Stimulated activated CD4-positive, alpha-beta T cell treated with anti-CD3 and anti-CD28 coated beads, Interleukin-12 subunit alpha, Interleukin-12 subunit beta, amount 100 ng/mL, for 24 hours (primary cell): Measurements from ENCODE around the gene GPR50.

Experiments
- DNase-seq, 2 experiments: peaks; one replicate each; pipeline ENCODE4 v3.0.0-alpha.2; 2020; ENCODE audit warnings: low read depth in 2 of 2

GPR50 gene

GRCh38 chrX:151176231-151176750 lies at the start of gene GPR50:
Gene GPR50, plus strand, starts transcription at chrX:151176584. Its CDS starts 138 bp downstream, at chrX:151176722.
- no peak for DNase-seq

- no peak for DNase-seq
Observed at GRCh38 chrX:151132531-151132930, 43.9 kb upstream of the GPR50 start.

GRCh38 chrX:151151665-151152267 lies 24.6 kb upstream of the GPR50 start:
- no peak for DNase-seq

GRCh38 chrX:151153086-151153485 lies 23.3 kb upstream of the GPR50 start:
- no peak for DNase-seq

- no peak for DNase-seq
Observed at GRCh38 chrX:151153667-151154066, 22.7 kb upstream of the GPR50 start.

GRCh38 chrX:151155234-151155633 lies 21.1 kb upstream of the GPR50 start:
- no peak for DNase-seq

GRCh38 chrX:151161690-151162089 lies 14.7 kb upstream of the GPR50 start:
- DNase-seq, result no peak

- no peak for DNase-seq
Observed at GRCh38 chrX:151167791-151168345, 8.5 kb upstream of the GPR50 start.

GRCh38 chrX:151169783-151170182 lies 6.6 kb upstream of the GPR50 start:
- DNase-seq, result no peak

- DNase-seq, result no peak
Observed at GRCh38 chrX:151174581-151175282, 1.7 kb upstream of the GPR50 start.

- DNase-seq, result no peak
Observed at GRCh38 chrX:151175283-151176062, 911 bp upstream of the GPR50 start.

- DNase-seq, result no peak
Observed at GRCh38 chrX:151177141-151178027, 1.0 kb downstream of the GPR50 start.

GRCh38 chrX:151178746-151179145 lies 2.4 kb downstream of the GPR50 start:
- no peak for DNase-seq

- DNase-seq, result no peak
Observed at GRCh38 chrX:151180400-151180799, 4.0 kb downstream of the GPR50 start.

- DNase-seq, result no peak
Observed at GRCh38 chrX:151181088-151181487, 4.7 kb downstream of the GPR50 start.

GRCh38 chrX:151183233-151183753 lies 6.9 kb downstream of the GPR50 start:
- no peak for DNase-seq

GRCh38 chrX:151183912-151184565 lies 7.7 kb downstream of the GPR50 start:
- no peak for DNase-seq

GRCh38 chrX:151184705-151185104 lies 8.3 kb downstream of the GPR50 start:
- no peak for DNase-seq

- DNase-seq, result no peak
Observed at GRCh38 chrX:151206871-151207270, 30.5 kb downstream of the GPR50 start.

- DNase-seq, result no peak
Observed at GRCh38 chrX:151225843-151226242, 49.5 kb downstream of the GPR50 start.
